ENCODE measurements around the gene TAMALIN.

The TAMALIN gene

DNA sequence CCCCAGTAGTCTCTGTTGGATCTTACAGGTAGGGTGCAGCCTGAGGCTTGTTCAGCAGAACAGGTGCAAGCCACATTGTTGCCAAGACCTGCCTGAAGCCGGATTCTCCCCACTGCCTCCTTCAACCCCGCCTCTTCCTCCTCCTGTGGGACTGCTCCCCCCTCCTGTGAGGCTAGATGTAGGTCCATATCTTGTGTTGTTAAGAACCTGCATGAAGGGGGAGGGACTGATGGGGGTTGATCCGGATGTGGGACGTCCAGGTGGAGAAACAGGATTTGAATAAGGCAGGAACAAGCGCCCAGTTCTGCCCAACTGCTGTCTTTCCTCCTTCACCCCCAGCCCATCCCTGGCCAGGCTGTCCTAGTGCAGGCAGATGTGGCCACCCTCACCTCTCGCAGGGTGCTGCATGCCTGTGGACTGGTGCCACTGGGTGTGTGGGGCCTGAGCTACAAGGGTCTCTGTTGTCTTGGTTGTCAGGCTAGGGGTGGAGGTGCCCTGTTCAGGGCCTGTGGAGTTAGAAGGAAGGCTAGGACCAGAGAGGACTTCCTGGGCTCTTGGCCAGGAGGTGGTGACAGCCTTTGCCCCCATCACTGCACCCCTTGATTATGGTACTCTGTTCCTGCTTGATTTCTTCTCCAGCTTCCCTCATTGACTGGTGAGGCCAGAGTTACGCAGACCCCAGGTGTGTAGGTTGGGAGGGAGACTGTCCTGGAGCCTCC lies 45.9 kb downstream of the TAMALIN start:
- H3K27ac ChIP-seq = peak overlapping the region; percentile 85
- TF ChIP-seq, protein P1, sequence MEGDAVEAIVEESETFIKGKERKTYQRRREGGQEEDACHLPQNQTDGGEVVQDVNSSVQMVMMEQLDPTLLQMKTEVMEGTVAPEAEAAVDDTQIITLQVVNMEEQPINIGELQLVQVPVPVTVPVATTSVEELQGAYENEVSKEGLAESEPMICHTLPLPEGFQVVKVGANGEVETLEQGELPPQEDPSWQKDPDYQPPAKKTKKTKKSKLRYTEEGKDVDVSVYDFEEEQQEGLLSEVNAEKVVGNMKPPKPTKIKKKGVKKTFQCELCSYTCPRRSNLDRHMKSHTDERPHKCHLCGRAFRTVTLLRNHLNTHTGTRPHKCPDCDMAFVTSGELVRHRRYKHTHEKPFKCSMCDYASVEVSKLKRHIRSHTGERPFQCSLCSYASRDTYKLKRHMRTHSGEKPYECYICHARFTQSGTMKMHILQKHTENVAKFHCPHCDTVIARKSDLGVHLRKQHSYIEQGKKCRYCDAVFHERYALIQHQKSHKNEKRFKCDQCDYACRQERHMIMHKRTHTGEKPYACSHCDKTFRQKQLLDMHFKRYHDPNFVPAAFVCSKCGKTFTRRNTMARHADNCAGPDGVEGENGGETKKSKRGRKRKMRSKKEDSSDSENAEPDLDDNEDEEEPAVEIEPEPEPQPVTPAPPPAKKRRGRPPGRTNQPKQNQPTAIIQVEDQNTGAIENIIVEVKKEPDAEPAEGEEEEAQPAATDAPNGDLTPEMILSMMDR (IDR thresholded peaks at IDR 0.05) = no peak
- no peak for TF ChIP-seq ZFX (IDR thresholded peaks at IDR 0.05; ENCODE audit: borderline replicate concordance)

DNA sequence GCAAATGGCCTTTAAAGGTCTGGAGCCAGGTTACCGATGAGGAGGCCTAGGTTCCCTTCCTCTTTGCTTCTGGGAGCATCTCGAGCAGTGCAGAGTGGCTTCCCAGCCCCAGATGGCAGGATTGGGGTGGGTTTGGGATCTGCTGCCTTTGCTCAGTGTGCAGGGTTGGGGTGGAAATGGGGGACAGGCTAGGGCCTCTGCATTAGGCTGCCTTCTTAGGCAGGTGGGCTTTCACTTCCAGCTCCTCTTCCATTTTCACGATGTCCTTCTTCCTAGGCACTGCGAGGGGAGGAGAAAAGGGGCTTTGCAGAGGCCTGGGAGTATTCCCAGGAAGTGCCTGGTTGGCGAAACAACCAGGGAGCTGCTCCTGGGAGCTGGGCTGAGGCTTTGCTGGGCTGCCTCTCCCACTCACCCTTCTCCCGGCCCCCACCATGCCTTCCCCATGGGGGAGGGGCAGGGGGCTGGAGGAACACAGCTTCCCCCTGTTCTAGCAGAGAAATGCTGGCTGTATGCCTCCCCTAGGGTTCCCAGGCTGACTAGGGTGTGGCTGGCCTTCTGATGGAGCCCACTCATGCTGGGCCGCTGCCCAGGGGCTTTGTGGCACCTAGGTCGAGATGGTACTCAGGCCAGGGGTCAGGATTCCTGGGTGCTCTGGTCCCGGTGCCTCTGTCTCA lies 46.9 kb downstream of the TAMALIN start:
- H3K27ac ChIP-seq = peak overlapping the region; percentile 85
- TF ChIP-seq, protein P1 (IDR thresholded peaks at IDR 0.05) = no peak
- TF ChIP-seq ZFX (IDR thresholded peaks at IDR 0.05; ENCODE audit: borderline replicate concordance) = no peak

DNA sequence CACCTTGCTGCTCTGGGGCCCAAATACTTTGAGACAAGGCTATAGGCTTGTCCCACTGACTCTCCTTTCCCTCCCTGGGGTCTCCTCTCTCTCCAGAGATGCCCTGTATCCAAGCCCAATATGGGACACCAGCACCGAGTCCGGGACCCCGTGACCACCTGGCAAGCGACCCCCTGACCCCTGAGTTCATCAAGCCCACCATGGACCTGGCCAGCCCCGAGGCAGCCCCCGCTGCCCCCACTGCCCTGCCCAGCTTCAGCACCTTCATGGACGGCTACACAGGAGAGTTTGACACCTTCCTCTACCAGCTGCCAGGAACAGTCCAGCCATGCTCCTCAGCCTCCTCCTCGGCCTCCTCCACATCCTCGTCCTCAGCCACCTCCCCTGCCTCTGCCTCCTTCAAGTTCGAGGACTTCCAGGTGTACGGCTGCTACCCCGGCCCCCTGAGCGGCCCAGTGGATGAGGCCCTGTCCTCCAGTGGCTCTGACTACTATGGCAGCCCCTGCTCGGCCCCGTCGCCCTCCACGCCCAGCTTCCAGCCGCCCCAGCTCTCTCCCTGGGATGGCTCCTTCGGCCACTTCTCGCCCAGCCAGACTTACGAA lies 47.6 kb downstream of the TAMALIN start:
- TF ChIP-seq ZFX (IDR thresholded peaks at IDR 0.05; ENCODE audit: borderline replicate concordance) = no peak
- TF ChIP-seq, protein P1 (IDR thresholded peaks at IDR 0.05) = no peak
- 0 out of 2 replicates have a peak overlapping the region, but pooled peaks have one; percentile 85 for H3K27ac ChIP-seq

DNA sequence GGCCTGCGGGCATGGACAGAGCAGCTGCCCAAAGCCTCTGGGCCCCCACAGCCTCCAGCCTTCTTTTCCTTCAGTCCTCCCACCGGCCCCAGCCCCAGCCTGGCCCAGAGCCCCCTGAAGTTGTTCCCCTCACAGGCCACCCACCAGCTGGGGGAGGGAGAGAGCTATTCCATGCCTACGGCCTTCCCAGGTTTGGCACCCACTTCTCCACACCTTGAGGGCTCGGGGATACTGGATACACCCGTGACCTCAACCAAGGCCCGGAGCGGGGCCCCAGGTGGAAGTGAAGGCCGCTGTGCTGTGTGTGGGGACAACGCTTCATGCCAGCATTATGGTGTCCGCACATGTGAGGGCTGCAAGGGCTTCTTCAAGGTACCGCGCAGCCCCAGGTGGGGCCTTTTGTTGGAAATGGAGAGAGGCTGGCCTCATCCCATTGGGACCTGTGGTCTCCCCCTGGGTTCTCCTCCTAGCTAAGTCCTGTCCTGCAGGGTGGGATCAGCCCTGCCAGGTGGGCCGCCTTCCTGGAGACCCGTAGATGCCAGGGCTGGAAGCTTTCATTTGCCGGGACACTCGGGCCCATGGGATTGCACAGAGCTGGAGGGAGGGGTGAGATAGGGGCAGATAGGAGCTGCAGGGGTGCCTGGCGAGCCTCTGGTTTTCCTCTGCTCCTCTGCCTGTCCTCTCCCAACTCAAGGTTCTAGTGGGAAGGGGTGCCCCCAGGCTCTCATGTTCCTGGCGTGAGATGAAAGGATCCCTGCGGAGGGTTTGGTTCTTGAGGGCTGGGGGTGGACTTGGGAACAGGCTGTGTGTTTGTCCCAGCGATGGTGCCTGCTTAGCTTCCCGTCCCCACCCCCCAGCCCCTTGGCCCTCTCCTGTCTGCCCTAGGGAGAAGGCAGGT lies 48.3 kb downstream of the TAMALIN start:
- H3K27ac ChIP-seq = no peak overlapping the region
- TF ChIP-seq, protein P1 (IDR thresholded peaks at IDR 0.05) = no peak
- no peak for TF ChIP-seq ZFX (IDR thresholded peaks at IDR 0.05; ENCODE audit: borderline replicate concordance)

DNA sequence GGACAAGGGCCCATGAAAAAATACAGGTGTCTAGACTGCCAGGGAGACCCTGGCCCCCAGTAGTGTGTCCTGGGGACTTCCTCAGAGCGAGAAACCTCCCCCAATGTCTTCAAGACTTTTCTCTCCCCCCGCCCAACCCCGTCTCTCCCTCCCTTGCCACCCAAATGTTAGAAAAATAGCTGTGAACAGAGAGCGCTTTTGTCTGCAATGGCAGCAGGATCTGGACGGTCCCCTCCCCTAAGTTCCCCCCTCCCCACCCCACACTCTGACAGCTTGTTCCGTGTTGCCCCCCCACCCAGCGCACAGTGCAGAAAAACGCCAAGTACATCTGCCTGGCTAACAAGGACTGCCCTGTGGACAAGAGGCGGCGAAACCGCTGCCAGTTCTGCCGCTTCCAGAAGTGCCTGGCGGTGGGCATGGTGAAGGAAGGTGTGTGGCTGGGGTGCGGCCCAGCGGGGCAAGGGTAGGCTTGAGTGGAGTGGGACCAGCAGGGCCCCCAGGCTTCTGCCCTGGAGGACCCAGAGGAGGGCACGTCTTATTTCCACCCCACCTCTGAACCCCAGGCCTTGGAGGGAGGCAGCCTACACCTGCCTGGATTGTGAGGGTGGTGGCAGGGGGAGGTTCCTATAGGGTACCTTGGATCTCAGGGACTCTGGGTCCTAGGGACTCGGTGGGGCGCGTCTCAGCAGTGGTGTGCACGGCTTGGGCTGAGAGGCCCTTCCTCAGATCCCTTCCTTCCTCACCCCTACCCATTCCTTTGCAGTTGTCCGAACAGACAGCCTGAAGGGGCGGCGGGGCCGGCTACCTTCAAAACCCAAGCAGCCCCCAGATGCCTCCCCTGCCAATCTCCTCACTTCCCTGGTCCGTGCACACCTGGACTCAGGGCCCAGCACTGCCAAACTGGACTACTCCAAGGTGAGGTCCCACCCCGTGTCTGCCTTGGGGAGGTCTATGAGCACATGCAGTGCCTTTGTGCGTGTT lies 49.3 kb downstream of the TAMALIN start:
- H3K27ac ChIP-seq = no peak overlapping the region
- TF ChIP-seq, protein P1 (IDR thresholded peaks at IDR 0.05) = no peak
- no peak for TF ChIP-seq ZFX (IDR thresholded peaks at IDR 0.05; ENCODE audit: borderline replicate concordance)

Measured in 22Rv1 (cell line).